HepG2 (cell line): Measurements from ENCODE around the gene POLR2H. TPM values are rescaled to one million over a fixed set of nuclear protein-coding genes. Genes with fewer than 3 reads are reported as not detected.

Source experiments
- ARNT ChIP-seq: fragments of 450-650 bp; IDR thresholded peaks from 2 replicates; pipeline ENCODE4 v1.6.1; 2017
- BCL3 ChIP-seq: sonication (generic); formaldehyde crosslinking; IDR thresholded peaks from 2 replicates; pipeline ENCODE4 v1.5.1; 2020; ENCODE audit warnings: mild to moderate bottlenecking, missing genetic modification reagents, moderate library complexity
- EZH2 ChIP-seq: conservative IDR thresholded peaks from 2 replicates; pipeline ENCODE4 v1.6.1; 2012; ENCODE audit warnings: mild to moderate bottlenecking, low read depth, low read length, moderate library complexity
- FUBP1 ChIP-seq: sonication (generic); formaldehyde crosslinking; IDR thresholded peaks from 2 replicates; pipeline ENCODE4 v1.5.1; 2020; ENCODE audit warnings: missing genetic modification reagents, mild to moderate bottlenecking, borderline replicate concordance
- GATAD1 ChIP-seq: IDR thresholded peaks from 2 replicates; pipeline ENCODE4 v1.6.1; 2016; ENCODE audit warnings: missing genetic modification reagents, missing compliant biosample characterization
- IKZF4 ChIP-seq: sonication (generic); formaldehyde crosslinking; IDR thresholded peaks from 2 replicates; pipeline ENCODE4 v1.5.1; 2020; ENCODE audit warnings: borderline replicate concordance, mild to moderate bottlenecking, low read depth, missing genetic modification reagents; ENCODE audit errors: not compliant biosample characterization
- KAT2B ChIP-seq: fragments of 150-350 bp; IDR thresholded peaks from 2 replicates; pipeline ENCODE4 v1.6.1; 2014; ENCODE audit warnings: low read depth, low read length, borderline replicate concordance
- POLR2A ChIP-seq, 2 experiments: IDR thresholded peaks; 2 replicates each; pipeline ENCODE4 v1.6.1; 2011; ENCODE audit warnings: low read depth in 2 of 2, low read length in 2 of 2, mild to moderate bottlenecking in 1 of 2, moderate library complexity in 1 of 2; ENCODE audit not compliant: insufficient read depth in 1 of 2
- RXRB ChIP-seq: IDR thresholded peaks from 2 replicates; pipeline ENCODE4 v1.6.1; 2016; ENCODE audit warnings: borderline replicate concordance, missing genetic modification reagents, missing compliant biosample characterization
- SIX4 ChIP-seq: sonication (generic); formaldehyde crosslinking; IDR thresholded peaks from 2 replicates; pipeline ENCODE4 v1.4.0; 2020; ENCODE audit warnings: missing genetic modification reagents
- STAT5B ChIP-seq: sonication (generic); formaldehyde crosslinking; IDR thresholded peaks from 2 replicates; pipeline ENCODE4 v1.4.0; 2020; ENCODE audit warnings: missing genetic modification reagents
- TGIF2 ChIP-seq: IDR thresholded peaks from 2 replicates; pipeline ENCODE4 v1.6.1; 2016; ENCODE audit warnings: control low read depth, missing compliant biosample characterization
- THRA ChIP-seq: sonication (generic); formaldehyde crosslinking; IDR thresholded peaks from 2 replicates; pipeline ENCODE4 v1.4.0; 2020; ENCODE audit warnings: missing genetic modification reagents, borderline replicate concordance
- ZNF230 ChIP-seq: sonication (generic); formaldehyde crosslinking; IDR thresholded peaks from 2 replicates; pipeline ENCODE4 v1.4.0; 2020; ENCODE audit warnings: mild to moderate bottlenecking, missing genetic modification reagents
- ZNF275 ChIP-seq: sonication (generic); formaldehyde crosslinking; IDR thresholded peaks from 2 replicates; pipeline ENCODE4 v1.8.0; 2022; ENCODE audit warnings: missing genetic modification reagents, mild to moderate bottlenecking, inconsistent platforms, borderline replicate concordance
- ZNF34 ChIP-seq: sonication (generic); formaldehyde crosslinking; IDR thresholded peaks from 2 replicates; pipeline ENCODE4 v1.4.0; 2020; ENCODE audit warnings: mild to moderate bottlenecking, missing genetic modification reagents, borderline replicate concordance
- ZNF460 ChIP-seq: sonication (generic); formaldehyde crosslinking; IDR thresholded peaks from 2 replicates; pipeline ENCODE4 v1.5.1; 2020; ENCODE audit warnings: missing genetic modification reagents, mild to moderate bottlenecking, borderline replicate concordance
- ZNF496 ChIP-seq: sonication (generic); formaldehyde crosslinking; IDR thresholded peaks from 2 replicates; pipeline ENCODE4 v1.8.1; 2023; ENCODE audit warnings: mild to moderate bottlenecking, moderate library complexity, missing genetic modification reagents; ENCODE audit not compliant: insufficient replicate concordance
- ZNF570 ChIP-seq: sonication (generic); formaldehyde crosslinking; IDR thresholded peaks from 2 replicates; pipeline ENCODE4 v1.4.0; 2020; ENCODE audit warnings: mild to moderate bottlenecking, missing genetic modification reagents, borderline replicate concordance
- ZNF580 ChIP-seq: IDR thresholded peaks from 2 replicates; pipeline ENCODE4 v1.6.1; 2016; ENCODE audit warnings: low read depth, borderline replicate concordance
- ZNF598 ChIP-seq: sonication (generic); formaldehyde crosslinking; IDR thresholded peaks from 2 replicates; pipeline ENCODE4 v1.5.1; 2020; ENCODE audit warnings: mild to moderate bottlenecking, missing genetic modification reagents, borderline replicate concordance
- ZNF777 ChIP-seq: sonication (generic); formaldehyde crosslinking; IDR thresholded peaks from 2 replicates; pipeline ENCODE4 v1.4.0; 2020; ENCODE audit warnings: missing genetic modification reagents
- ZNF816 ChIP-seq: sonication (generic); formaldehyde crosslinking; IDR thresholded peaks from 2 replicates; pipeline ENCODE4 v1.8.0; 2022; ENCODE audit warnings: missing genetic modification reagents, mild to moderate bottlenecking, borderline replicate concordance
- polyA plus RNA-seq, 8 experiments: library from polyadenylated mRNA; depleted of rRNA in 3 of 8; stranded (reverse) in 7 of 8; unstranded in 1 of 8; fragments of >200 nt; fragmentation: Illumina TruSeq in 4 of 8; extraction: Trizol in 4 of 8; gene quantifications; 2 replicates each; pipeline versions ENCODE4 v1.2.1 to v1.2.3, GENCODE V29; 2011 to 2016; ENCODE audit warnings: low read depth in 4 of 8, missing spikeins in 1 of 8, mixed read lengths in 1 of 8; ENCODE audit not compliant: insufficient read depth in 1 of 8
- total RNA-seq, 5 experiments: library from RNA; depleted of rRNA; stranded (reverse); fragments of >200 nt; fragmentation: Illumina TruSeq; extraction: Trizol; gene quantifications; 2 replicates each; pipeline ENCODE4 v1.2.3, GENCODE V29; 2016; ENCODE audit warnings: low read depth in 1 of 5

The POLR2H gene
- total and polyA plus RNA-seq, 2 of the 13 experiments (the other 11 are each of a cell fraction or from before 2014, with no cell fraction given): 118 to 194 TPM

GRCh38 chr3:184362668-184363546, 1.4 kb downstream of the POLR2H start (continued):
- TF ChIP-seq IKZF4 (CRISPR knock-in tag) (no peak), POLR2A (IDR thresholded peaks at IDR 0.05; ENCODE audit: insufficient read depth in 1 of 2, low read depth in 2 of 2, low read length in 2 of 2) (peak in 1 of 2 experiments; percentile 70; a peak in 2 of 4 replicates), RXRB (peak; percentile 69; the same call in 1 of the 2 replicates), FUBP1 (no peak), GATAD1 (CRISPR knock-in tag) (peak; percentile 88), ZNF275 (CRISPR knock-in tag) (peak; percentile 82; the same call in 1 of the 2 replicates), BCL3 (CRISPR knock-in tag) (peak; percentile 84; the same call in 1 of the 2 replicates), KAT2B (no peak), ARNT (no peak), ZNF598 (CRISPR knock-in tag) (peak; percentile 62; the same call in 1 of the 2 replicates), ZNF34 (CRISPR knock-in tag) (peak; percentile 34; the same call in 1 of the 2 replicates), ZNF777 (CRISPR knock-in tag) (peak; percentile 51), ZNF460 (CRISPR knock-in tag) (peak; percentile 70; the same call in 1 of the 2 replicates), ZNF580 (peak; percentile 72; the same call in 1 of the 2 replicates), SIX4 (CRISPR knock-in tag) (peak; percentile 53), ZNF570 (CRISPR knock-in tag) (no peak), STAT5B (CRISPR knock-in tag) (no peak), ZNF230 (peak; percentile 87; the same call in 1 of the 2 replicates), THRA (CRISPR knock-in tag) (no peak), TGIF2 (no peak), EZH2 (no peak), ZNF496 (CRISPR knock-in tag) (no peak), ZNF816 (peak; percentile 95)
